ENCODE measurements around the gene NYAP2.

NYAP2 gene

DNA sequence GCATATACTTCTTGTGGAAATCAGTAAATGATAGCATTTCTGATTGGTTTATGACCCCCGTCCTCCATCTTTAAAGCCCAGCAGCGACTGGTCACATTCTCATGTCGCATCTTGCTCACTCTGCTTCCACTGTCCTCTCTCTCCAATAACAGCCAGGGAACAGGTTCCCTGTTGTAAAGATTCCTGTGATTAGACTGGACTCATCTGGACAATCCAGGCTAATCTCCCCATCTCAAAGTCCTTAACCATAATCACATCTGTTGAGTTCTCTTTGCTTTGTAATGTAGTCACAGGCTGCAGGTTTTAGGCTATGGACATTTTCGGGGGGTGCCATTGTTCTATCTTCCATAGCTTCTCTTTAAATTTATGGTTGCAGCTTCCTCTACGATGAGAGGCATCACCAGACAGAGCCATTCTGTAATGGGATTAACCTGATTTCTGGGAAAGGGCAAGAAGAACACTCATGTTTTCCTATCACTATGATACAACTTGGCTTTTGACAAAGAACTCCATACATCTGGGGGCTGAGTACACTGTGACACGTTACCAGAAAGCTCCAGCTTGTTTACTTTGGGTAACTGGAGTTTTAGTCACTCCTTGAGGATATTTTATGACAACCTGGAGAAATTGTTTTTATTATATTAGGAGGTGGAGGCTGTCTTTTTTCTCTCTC is 159.0 kb downstream of the NYAP2 start:
- no peak for DNase-seq (ENCODE audit: low read depth, low spot score)

DNA sequence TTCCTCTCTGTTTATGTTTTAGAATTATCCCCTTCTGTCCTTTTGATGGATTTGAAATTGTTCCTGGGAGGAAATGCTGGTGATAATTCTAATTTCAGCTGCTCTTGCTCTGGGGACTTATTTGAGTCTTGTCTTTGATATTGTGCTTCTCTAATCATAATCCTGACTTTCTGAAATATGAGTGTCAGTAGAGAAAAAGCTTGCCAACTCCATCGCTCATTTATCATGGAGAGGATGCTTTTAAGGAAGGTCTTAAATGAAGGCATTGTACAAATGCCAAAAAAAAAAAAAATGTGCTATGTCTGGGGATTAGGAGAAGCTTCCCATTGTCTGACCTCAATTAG is 159.5 kb downstream of the NYAP2 start:
- DNase-seq (ENCODE audit: low read depth, low spot score): no peak

DNA sequence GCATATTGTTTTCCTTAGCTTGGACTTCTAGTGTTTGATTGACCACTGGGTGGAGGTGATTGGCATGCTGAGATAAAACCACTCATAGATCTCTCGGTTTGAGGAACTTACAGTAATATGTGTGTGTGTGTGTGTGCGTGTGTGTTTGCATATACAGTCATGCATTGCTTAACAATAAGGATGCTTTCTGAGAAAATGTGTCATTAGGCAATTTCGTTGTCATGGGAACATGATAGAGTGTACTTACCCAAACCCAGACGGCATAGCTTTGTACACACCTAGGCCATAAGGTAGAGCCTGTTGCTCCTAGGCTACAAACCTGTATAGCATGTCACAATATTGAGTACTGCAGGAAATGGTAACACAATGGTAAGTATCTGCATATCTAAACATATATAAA is 167.3 kb downstream of the NYAP2 start:
- DNase-seq (ENCODE audit: low read depth, low spot score): no peak

DNA sequence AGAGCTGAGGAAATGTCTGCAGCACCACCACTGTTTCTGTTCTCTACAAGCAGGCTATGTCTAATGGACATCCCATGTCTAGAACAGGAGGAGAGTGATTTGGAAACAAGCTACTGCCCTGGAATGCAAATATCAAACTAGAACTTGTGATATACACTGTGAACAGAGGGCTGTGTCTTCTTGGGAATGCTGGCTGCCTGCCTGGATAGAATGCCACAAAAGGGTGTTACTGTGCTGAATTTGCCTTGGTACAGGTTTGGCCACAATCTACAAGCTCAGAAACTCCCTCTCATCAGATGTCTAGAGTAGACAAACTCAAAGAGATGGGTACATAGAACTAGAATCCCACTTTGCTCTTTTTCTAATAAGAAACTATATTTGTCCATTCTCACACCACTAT is 170.5 kb downstream of the NYAP2 start:
- DNase-seq (ENCODE audit: low read depth, low spot score): no peak

DNA sequence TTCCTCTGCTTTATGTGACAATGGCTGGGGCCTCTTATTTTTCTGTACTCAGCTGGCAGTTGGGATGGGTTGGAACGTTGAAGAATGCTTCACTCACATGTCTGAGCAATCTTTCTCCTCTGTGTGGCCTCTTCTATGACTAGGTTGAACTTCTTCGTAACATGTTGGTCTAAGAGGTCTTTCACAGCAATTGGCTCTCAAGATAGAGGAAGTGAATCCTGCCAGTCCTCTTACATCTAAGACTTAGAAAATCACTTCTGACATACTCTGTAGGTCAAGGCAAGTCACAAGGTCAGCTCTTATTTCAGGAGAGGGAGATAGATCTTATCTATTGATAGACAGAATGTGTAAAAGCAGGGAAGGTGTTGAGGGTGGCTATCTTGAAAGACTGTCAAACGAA is 174.1 kb downstream of the NYAP2 start:
- no peak for DNase-seq (ENCODE audit: low read depth, low spot score)

DNA sequence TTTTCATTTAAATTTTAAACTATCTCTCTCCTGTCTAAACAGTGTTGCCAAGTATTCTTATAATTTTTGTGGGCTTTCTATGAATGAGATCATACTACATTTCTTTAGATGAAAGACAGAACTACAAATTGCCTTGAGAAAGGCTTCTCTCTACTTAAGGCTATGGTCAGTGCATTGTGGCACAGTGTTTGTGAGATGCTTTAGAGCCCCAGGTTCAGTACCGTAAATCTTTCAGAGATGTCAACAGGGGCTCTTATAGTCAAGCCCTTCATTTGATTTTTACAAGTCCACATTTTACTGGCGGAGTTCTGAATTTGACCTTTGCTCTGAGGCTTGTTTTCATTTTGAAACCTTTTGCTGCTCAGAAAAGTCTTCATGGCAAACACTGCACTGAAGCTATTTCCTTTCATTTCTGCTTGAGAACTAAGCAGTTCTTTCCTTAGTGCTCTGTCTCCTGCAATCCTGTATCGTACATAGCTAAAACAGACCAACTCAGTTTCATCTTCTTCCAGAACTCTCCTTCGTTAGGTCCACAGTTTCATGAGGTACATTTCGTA is 175.2 kb downstream of the NYAP2 start:
- DNase-seq (ENCODE audit: low read depth, low spot score): no peak

DNA sequence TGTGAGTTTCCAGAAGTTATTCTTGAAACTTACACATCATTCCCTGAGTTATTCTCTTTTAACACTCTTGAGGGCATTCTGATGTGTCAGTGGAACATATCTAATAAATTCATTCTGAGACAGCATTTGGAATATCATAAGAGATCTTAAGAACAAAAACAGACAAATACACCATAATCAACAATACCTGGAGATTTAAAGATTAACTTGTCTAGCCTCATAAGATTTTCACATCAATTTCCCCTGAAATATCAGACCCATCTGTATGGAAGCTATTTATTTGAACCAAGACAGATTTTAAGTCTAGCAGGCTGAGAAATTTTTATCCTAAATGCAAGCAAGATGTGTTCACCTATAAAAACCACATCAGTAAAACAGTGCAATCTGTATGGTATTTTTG is 181.6 kb downstream of the NYAP2 start:
- DNase-seq (ENCODE audit: low read depth, low spot score): no peak

DNA sequence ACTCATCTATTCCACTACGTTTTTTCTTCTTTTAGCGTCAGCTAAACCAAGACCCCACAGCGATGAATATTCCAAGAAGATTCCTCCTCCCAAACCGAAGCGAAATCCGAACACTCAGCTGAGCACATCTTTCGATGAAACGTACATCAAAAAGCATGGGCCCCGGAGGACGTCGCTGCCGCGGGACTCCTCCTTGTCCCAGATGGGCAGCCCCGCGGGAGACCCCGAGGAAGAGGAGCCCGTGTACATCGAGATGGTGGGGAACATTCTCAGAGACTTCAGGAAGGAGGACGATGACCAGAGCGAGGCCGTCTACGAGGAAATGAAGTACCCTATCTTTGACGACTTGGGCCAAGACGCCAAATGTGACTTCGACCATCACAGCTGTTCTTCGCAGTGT is 182.4 kb downstream of the NYAP2 start:
- no peak for DNase-seq (ENCODE audit: low read depth, low spot score)

DNA sequence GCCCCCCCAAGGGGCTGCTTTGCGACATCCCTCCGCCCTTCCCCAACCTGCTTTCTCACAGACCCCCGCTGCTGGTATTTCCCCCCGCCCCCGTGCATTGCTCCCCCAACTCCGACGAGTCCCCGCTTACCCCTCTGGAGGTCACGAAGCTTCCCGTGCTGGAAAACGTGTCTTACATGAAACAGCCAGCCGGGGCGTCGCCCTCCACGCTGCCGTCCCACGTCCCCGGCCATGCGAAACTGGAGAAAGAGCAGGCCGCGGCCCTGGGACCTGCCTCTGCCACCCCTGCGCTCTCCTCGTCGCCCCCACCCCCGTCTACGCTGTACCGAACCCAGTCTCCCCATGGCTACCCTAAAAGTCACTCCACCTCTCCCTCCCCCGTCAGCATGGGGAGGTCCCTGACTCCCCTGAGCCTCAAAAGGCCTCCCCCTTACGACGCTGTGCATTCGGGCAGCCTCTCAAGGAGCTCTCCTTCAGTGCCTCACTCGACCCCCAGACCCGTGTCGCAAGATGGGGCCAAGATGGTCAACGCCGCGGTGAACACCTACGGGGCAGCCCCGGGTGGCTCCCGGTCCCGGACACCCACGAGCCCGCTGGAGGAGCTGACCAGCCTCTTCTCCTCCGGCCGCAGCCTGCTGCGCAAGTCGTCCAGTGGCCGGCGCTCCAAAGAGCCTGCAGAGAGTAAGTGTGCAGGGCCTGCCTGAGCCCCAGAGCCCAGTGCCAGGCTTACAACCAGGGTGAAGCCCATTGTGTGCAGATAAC is 183.0 kb downstream of the NYAP2 start:
- DNase-seq (ENCODE audit: low read depth, low spot score): no peak

DNA sequence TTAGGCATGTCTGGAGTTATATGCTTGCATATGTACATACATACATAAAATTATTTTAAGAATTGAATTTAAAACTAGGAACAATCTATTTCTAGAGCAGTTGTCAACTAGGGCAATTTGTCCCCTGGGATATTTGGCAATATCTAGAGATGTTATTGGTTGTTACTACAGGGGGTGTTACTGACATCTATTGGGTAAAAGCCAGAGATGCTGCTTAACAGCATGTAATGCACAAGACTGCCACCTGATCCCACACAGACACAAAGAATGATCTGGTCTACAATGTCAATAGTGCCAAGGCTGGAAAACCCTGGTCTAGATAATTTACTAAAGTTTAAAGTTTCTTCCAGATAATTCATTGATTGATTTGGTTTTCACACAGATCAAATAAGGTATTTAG is 185.3 kb downstream of the NYAP2 start:
- DNase-seq (ENCODE audit: low read depth, low spot score): no peak

DNA sequence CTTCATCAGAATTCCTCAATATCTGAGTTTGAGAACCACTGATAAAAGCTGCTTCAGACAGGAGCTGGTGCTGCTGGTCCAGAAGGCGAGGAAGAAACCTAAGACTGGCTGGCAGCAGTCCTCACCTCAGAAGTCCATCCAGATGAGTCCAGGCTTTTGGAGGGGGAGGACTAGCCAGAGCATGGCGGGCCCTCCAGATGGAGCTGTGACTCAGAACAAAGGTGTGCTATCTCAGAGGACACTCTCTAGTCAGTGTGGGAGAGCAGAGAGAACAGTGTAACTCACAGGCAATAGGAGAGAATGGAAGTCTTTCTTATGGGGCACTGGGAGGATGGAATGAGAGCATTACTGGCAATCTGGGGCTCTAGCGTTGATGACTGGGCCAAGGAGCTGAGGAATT is 191.4 kb downstream of the NYAP2 start:
- DNase-seq (ENCODE audit: low read depth, low spot score): no peak

DNA sequence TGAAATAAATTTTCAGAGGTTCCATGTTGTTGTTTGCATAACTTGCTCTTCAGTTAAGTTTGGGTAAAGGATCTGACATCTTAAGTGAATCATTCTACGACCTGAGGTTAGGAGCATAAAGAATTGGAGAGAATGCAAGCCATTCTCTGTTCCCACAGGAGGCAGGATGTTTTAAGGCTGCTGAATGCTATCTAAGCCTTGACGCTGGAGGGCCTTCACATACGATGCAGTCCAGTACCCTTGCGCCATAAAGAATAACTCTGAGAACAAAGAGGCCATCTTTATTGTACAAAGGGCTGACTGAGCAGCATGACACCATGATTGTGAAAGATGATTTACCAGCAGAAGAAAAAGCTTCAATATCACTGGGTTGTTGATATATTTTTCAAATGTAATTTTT is 198.4 kb downstream of the NYAP2 start:
- no peak for DNase-seq (ENCODE audit: low read depth, low spot score)

DNA sequence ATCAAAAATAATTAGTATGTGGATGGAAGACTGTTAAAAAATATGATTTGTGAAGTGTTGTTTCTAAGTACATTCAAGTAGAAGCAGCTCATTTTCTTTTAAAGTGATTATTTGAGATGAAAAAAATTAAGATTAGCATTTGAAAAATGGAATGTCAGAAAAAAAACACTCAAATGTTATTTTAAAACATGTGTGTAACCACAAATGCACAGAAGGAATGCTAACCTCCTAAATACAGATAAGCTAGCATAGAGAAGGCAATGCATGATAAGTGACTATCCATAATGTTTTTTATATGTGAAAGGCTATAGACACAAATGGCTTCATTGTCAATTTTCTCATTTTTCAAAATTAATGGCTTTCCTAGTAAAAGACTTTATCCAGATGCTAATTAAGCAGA is 198.9 kb downstream of the NYAP2 start:
- DNase-seq (ENCODE audit: low read depth, low spot score): no peak

DNA sequence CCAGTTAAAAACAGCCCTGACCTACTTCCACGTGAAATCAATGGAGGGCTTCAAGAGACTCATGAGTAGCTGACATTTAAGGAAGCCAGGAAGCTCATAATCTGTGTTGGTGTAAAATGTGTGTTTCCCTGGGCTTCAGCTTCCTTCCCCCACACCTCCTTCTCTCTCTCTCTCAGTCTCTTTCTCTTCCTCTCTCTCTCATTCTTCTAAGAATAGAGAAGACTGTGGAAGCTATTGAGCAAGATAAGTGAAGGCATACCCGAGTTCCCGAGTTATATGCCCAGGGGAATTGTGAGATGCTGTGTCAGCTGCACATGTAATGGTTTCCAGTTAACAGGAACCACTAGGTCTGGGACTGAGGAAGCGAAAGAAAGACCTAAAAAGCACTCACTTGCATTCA is 199.4 kb downstream of the NYAP2 start:
- DNase-seq (ENCODE audit: low read depth, low spot score): no peak

DNA sequence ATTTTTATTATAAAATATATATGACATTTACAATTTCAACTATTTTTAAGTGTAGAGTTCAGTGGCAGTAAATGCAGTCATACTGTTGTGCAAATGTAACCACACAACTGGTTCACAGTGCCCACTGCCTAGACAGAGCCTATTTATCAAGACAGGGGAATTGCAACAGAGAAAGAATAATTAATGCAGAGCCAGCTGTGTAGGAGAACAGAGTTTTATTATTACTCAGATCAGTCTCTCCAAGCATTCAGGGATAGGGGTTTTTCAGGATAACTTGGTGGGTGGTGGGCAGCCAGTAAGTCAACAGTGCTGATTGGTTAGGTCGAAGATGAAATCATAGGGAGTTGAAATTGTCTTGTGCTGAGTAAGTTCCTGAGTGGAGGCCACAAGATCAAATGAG is 200.3 kb downstream of the NYAP2 start:
- no peak for DNase-seq (ENCODE audit: low read depth, low spot score)

DNA sequence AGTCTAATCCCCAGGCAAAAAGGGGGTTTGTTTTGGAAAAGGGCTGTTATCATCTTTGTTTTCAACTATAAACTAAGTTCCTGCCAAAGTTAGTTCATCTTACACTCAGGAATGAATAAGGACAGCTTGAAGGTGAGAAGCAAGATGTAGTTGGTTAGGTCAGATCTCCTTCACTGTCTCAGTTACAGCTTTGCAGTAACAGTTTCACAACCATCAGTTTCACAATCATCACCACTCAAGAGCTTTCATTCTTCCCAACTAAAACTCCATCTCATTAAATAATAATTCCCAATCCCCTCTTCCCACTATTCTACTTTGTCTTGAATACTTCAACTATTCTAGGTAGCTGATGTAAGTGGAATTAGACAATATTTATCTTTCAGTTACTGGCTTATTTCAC is 200.9 kb downstream of the NYAP2 start:
- DNase-seq (ENCODE audit: low read depth, low spot score): no peak

DNA sequence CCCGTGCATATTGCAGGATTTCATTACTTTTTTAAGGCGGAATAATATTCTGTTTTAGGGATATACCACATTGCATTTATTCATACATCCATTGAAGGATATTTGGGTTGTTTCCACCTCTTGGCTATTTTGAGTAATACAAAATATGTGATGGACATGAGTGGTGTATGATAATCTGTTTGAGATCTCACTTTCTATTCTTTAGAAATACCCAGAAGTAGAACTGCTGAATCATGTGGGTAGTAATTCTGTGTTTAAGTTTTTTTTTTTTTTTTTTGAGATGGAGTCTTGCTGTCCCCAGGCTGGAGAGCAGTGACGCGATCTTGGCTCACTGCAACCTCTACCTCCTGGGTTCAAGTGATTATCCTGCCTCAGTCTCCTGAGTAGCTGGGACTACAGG is 201.4 kb downstream of the NYAP2 start:
- no peak for DNase-seq (ENCODE audit: low read depth, low spot score)

DNA sequence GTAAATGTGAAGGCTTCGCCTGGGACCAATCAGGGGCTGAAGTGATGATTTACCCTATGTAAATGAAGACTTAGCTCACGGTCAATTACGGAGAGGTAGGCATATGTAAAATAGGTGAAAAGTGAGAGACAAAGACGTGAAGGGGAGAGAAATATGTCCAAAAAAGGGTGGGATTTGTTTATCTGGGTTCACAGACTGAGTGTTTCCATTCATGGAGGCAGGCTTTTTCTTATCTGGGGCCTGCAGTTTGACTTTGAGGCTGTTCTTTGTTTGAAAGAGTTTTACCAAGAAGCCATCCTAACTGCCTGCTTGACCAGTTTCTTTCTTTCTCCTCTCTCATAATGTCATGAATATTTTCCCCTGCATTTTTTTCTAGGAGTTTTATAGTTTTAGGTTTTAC is 202.7 kb downstream of the NYAP2 start:
- DNase-seq (ENCODE audit: low read depth, low spot score): no peak

DNA sequence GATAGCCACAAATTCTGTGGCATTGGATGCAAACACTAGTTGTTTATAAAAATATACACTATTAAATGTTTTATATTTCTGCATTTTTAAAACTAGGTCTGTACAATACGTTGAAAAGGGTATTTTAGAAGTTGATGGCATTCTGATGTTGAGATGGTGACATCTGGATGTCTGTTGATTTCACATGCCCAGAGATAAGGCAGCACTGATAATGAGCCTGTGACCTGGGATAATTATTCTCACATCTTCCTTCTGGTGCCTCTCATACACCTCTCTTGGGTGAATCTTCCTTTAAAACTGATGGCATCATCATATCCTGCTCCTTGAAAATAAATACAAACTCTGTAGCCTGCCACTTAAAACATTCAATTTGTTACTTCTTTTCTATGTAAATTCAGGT is 208.6 kb downstream of the NYAP2 start:
- no peak for DNase-seq (ENCODE audit: low read depth, low spot score)

DNA sequence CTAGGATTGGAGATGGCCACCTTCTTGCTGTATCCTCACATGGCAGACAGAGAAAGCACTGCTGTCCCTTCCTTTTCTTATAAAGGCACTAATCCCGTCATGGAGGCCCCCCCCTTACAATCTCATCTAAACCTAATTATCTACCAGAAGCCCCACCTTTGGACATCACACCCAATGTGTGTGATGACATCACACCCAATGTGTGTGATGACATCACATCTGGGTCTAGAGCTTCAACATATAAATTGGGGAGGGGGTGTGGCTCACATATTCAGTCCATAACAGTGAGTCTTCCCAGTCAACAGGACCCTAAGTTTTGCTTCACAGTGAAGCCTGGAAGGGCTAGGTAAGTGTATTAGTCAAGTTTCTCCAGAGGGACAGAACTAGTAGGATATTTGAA is 213.1 kb downstream of the NYAP2 start:
- no peak for DNase-seq (ENCODE audit: low read depth, low spot score)

DNA sequence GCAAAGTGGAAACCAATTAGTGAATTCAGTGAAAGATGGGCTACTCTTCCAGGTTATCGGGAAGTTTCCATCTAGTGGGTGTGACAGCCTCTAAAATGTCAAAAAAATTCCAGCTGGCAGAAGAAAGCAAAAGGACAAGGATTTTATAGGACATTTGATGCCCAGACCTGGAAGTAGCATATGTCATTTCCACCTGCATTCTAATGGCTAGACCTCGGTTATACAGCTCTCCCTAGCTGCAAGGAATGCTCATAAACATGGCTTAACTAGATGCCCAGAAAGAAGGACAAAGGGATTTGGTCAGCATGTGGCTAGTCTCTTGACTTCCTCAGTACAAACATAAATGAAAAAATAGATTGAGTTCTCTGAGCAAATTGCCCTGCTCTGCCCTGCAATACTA is 215.4 kb downstream of the NYAP2 start:
- no peak for DNase-seq (ENCODE audit: low read depth, low spot score)

DNA sequence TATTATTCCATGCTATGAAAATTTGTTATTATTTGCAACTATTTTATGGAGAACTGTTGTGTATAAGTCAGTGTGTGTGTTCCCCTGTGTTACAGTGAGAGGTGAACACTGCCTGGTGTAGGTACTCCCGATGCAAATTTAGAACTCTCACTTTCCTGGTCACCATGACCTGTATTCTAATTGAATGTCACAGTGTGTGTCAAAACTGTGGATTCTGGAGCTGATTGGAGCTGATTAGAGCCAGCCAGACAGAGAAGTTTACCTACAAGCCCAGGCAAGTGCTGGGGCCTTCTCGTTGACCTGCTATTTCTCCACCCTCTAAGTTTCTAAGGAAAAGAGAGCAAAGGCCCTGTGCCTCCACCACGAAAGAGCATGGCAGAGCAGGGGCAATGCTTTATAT is 216.0 kb downstream of the NYAP2 start:
- DNase-seq (ENCODE audit: low read depth, low spot score): no peak

DNA sequence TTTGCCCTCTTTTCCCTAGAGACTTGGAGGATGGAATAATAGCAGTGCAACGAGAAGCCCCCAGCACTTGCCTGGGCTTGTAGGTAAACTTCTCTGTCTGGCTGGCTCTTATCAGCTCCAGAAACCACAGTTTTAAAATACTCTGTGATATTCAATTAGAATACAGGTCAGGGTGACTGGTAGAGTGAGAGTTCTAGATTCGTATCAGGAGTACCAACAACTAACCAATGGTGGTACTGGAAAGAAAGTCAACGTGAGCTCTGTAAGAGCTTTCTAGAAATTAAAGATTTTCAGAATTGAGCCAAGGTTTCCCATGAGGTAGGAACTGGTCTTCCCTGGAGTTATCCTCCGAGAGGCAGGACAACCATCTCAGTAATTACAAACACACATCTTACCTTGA is 216.9 kb downstream of the NYAP2 start:
- DNase-seq (ENCODE audit: low read depth, low spot score): no peak

DNA sequence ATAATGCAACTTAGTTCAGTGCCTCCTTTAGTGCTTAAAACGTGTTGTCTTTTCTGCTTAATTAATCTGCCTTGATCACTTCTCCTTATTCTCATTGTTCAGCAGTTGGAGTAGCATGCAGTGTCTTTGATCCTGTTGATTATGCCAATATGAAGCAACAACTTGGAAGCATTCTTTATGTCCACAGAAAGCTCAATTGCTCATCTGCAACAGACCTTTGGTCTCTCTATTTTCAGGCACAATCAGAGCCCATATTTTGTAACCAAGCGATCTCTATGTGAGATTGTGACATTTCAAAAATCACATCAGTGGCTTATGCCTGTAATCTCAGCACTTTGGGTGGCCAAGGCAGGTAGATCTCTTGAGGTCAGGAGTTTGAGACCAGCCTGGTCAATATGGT is 217.3 kb downstream of the NYAP2 start:
- DNase-seq (ENCODE audit: low read depth, low spot score): no peak

Data from iPS DF 19.7 (cell line).